OCI-LY3 (cell line): ENCODE results near the gene TMPRSS2.

Source experiments
- CTCF ChIP-seq: fragments of 200-600, 300-600 bp; sonication (generic); IDR thresholded peaks from 2 replicates; pipeline ENCODE4 v1.5.1; 2014; ENCODE audit warnings: antibody characterized with exemption, low read length, low read depth
- EZH2phosphoT487 ChIP-seq: fragments of 200-600 bp; shearing (Covaris generic); IDR thresholded peaks from 2 replicates; pipeline ENCODE4 v1.6.1; 2018; ENCODE audit warnings: antibody characterized with exemption, mixed run types, low read depth

- TF ChIP-seq CTCF (no peak), EZH2phosphoT487 (no peak)
Measured at GRCh38 chr21:41511858-41512257, 3.9 kb upstream of the TMPRSS2 start.
